ENCODE measurements around the gene HEPH.
"Not testable (repeated sequence)": the region's sequence is repeated elsewhere in the genome, so short reads cannot be mapped to it uniquely, and the experiment has no call there.

DNA sequence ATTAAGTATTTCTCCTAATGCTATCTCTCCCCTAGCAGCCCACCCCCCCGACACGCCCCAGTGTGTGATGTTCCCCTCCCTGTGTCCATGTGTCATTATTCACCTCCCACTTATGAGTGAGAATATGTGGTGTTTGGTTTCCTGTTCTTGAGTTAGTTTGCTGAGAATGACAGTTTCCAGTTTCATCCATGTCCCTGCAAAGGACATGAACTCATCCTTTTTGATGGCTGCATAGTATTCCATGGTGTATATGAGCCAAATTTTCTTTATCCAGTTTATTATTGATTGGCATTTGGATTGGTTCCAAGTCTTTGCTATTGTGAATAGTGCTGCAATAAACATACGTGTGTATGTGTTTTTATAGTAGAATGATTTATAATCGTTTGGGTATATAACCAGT is 28.8 kb upstream of the HEPH start:
- not testable (repeated sequence) for TF ChIP-seq CTCF (IDR thresholded peaks at IDR 0.05; ENCODE audit: low read length); EZH2 (optimal IDR thresholded peaks at IDR 0.05; ENCODE audit: low read depth, low read length); EZH2phosphoT487 (IDR thresholded peaks at IDR 0.05; ENCODE audit: low read length)
